ENCODE results near the gene LRRC4B.

The LRRC4B gene

GRCh38 chr19:50565984-50566903 is 2.0 kb downstream of the LRRC4B start:
- no peak for TF ChIP-seq CTCF (conservative IDR thresholded peaks at IDR 0.05)
- H3K27ac ChIP-seq = no peak overlapping the region

GRCh38 chr19:50564229-50565105 is 3.8 kb downstream of the LRRC4B start:
- no peak for TF ChIP-seq CTCF (conservative IDR thresholded peaks at IDR 0.05)
- no peak overlapping the region for H3K27ac ChIP-seq

GRCh38 chr19:50563597-50563996 is 4.6 kb downstream of the LRRC4B start:
- no peak overlapping the region for H3K27ac ChIP-seq
- TF ChIP-seq CTCF (conservative IDR thresholded peaks at IDR 0.05) = no peak

- no peak for TF ChIP-seq CTCF (conservative IDR thresholded peaks at IDR 0.05)
- no peak overlapping the region for H3K27ac ChIP-seq
These were observed 5.2 kb downstream of the LRRC4B start for GRCh38 chr19:50562996-50563395.

GRCh38 chr19:50562329-50562728 is 5.9 kb downstream of the LRRC4B start:
- no peak overlapping the region for H3K27ac ChIP-seq
- TF ChIP-seq CTCF (conservative IDR thresholded peaks at IDR 0.05) = no peak

GRCh38 chr19:50559636-50560035 is 8.6 kb downstream of the LRRC4B start:
- no peak for TF ChIP-seq CTCF (conservative IDR thresholded peaks at IDR 0.05)
- H3K27ac ChIP-seq = no peak overlapping the region

GRCh38 chr19:50558449-50558848 is 9.8 kb downstream of the LRRC4B start:
- TF ChIP-seq CTCF (conservative IDR thresholded peaks at IDR 0.05) = no peak
- H3K27ac ChIP-seq = no peak overlapping the region
